GM04503 (cell line): Measurements from ENCODE around the gene AHSP.
"Not testable (repeated sequence)": the region's sequence is repeated elsewhere in the genome, so short reads cannot be mapped to it uniquely, and the experiment has no call there.

Experiments used
- DNase-seq: peaks from one replicate; pipeline ENCODE4 v3.0.0-alpha.2; 2012; ENCODE audit warnings: low read depth

Gene AHSP

GRCh38 chr16:31527734-31528274, at the start of gene AHSP:
Gene AHSP, plus strand, starts transcription at chr16:31527900. Its CDS starts 240 bp downstream, at chr16:31528140.
- DNase-seq: no peak

- no peak for DNase-seq
These were observed 48.7 kb upstream of the AHSP start for GRCh38 chr16:31478956-31479355.

GRCh38 chr16:31479751-31480150, 47.9 kb upstream of the AHSP start:
- DNase-seq: no peak

- no peak for DNase-seq
These were observed 46.7 kb upstream of the AHSP start for GRCh38 chr16:31480851-31481536.

GRCh38 chr16:31483081-31483480, 44.6 kb upstream of the AHSP start, which contains the start of gene SLC5A2:
Gene SLC5A2, plus strand, starts transcription at chr16:31483123. Its CDS starts 14 bp downstream, at chr16:31483137.
- DNase-seq: no peak

- DNase-seq: not testable (repeated sequence)
These were observed 43.7 kb upstream of the AHSP start for GRCh38 chr16:31484048-31484447.

- DNase-seq: no peak
These were observed 43.1 kb upstream of the AHSP start for GRCh38 chr16:31484491-31485171.

- DNase-seq: no peak
These were observed 42.1 kb upstream of the AHSP start for GRCh38 chr16:31485571-31485970.

GRCh38 chr16:31486045-31486444, 41.7 kb upstream of the AHSP start:
- no peak for DNase-seq

- DNase-seq: no peak
These were observed 40.5 kb upstream of the AHSP start for GRCh38 chr16:31487071-31487719.

GRCh38 chr16:31487720-31488467, 39.8 kb upstream of the AHSP start:
- no peak for DNase-seq

- DNase-seq: no peak
These were observed 39.0 kb upstream of the AHSP start for GRCh38 chr16:31488468-31489297.

- no peak for DNase-seq
These were observed 38.5 kb upstream of the AHSP start for GRCh38 chr16:31489298-31489564.

GRCh38 chr16:31489616-31490584, 37.8 kb upstream of the AHSP start:
- DNase-seq: no peak

GRCh38 chr16:31491778-31492418, 35.8 kb upstream of the AHSP start:
- DNase-seq: no peak

- DNase-seq: no peak
These were observed 34.1 kb upstream of the AHSP start for GRCh38 chr16:31493506-31494125.

GRCh38 chr16:31496670-31497069, 31.0 kb upstream of the AHSP start:
- DNase-seq: no peak

- DNase-seq: no peak
These were observed 29.2 kb upstream of the AHSP start for GRCh38 chr16:31498493-31498892.

GRCh38 chr16:31499928-31500327, 27.8 kb upstream of the AHSP start:
- DNase-seq: no peak
